GM21825 (cell line): ENCODE measurements around the gene GPC2.
A peak's percentile ranks its signal among the peaks of the same experiment; 100 is the strongest.

Source experiments
- ATAC-seq: cut with Tn5 transposase; IDR thresholded peaks from one replicate; pipeline ENCODE4 v1.9.1; 2021; ENCODE audit warnings: mild to moderate bottlenecking, moderate library complexity; ENCODE audit not compliant: unreplicated experiment

GPC2 gene

GRCh38 chr7:100126239-100126930 lies 50.8 kb downstream of the GPC2 start:
- ATAC-seq, result peak; percentile 2

GRCh38 chr7:100124301-100125230 lies 52.6 kb downstream of the GPC2 start:
- ATAC-seq, result no peak

GRCh38 chr7:100122568-100122967 lies 54.6 kb downstream of the GPC2 start:
- ATAC-seq, result no peak

GRCh38 chr7:100122067-100122466 lies 55.1 kb downstream of the GPC2 start:
- ATAC-seq, result no peak

- ATAC-seq, result no peak
These were observed 56.5 kb downstream of the GPC2 start for GRCh38 chr7:100120733-100121036.

- ATAC-seq, result peak; percentile 35
These were observed 57.0 kb downstream of the GPC2 start for GRCh38 chr7:100119970-100120732.
